Lung (tissue), 12 donors: ENCODE data around the gene EDC3. TPM values are rescaled to one million over a fixed set of nuclear protein-coding genes. Genes with fewer than 3 reads are reported as not detected.

ENCODE experiments used
- ATAC-seq: fragments of 200-7000 bp; cut with Tn5 transposase; one replicate; pipeline ENCODE4 v1.9.1; 2020; ENCODE audit warnings: moderate number of reproducible peaks; ENCODE audit not compliant: insufficient read depth, low FRiP score
- DNase-seq, 3 donors: peaks; one replicate each; pipeline ENCODE4 v3.0.0-alpha.2; 2013 to 2017
- H3K27ac ChIP-seq, 2 donors: one replicate each; pipeline ENCODE4 v1.5.1; 2013; ENCODE audit warnings: mild to moderate bottlenecking in 2 of 2, moderate library complexity in 2 of 2, control low read depth in 1 of 2, inconsistent platforms in 1 of 2, low read depth in 1 of 2, low read length in 1 of 2
- H3K27me3 ChIP-seq, 3 donors: one replicate each; pipeline ENCODE4 v1.5.1; 2013; ENCODE audit warnings: low read length in 2 of 3; ENCODE audit not compliant: control insufficient read depth in 3 of 3, insufficient read depth in 3 of 3
- H3K36me3 ChIP-seq, 4 donors: one replicate each; pipeline ENCODE4 v1.5.1; 2013; ENCODE audit warnings: low read length in 4 of 4, mild to moderate bottlenecking in 1 of 4, moderate library complexity in 1 of 4; ENCODE audit not compliant: control insufficient read depth in 4 of 4, insufficient read depth in 4 of 4
- H3K4me1 ChIP-seq, 5 donors: one replicate each; pipeline ENCODE4 v1.5.1; 2013; ENCODE audit warnings: low read length in 5 of 5, mild to moderate bottlenecking in 2 of 5, moderate library complexity in 1 of 5; ENCODE audit not compliant: control insufficient read depth in 5 of 5, insufficient read depth in 5 of 5
- H3K4me3 ChIP-seq: one replicate; pipeline ENCODE4 v1.5.1; 2013; ENCODE audit warnings: mild to moderate bottlenecking, control low read depth, moderate library complexity
- H3K9ac ChIP-seq, 2 donors: one replicate each; pipeline ENCODE4 v1.5.1; 2013; ENCODE audit warnings: low read length in 2 of 2, control low read depth in 1 of 2; ENCODE audit not compliant: insufficient read depth in 1 of 2
- H3K9me3 ChIP-seq, 4 donors: one replicate each; pipeline ENCODE4 v1.5.1; 2013; ENCODE audit warnings: low read length in 3 of 4, mild to moderate bottlenecking in 1 of 4, moderate library complexity in 1 of 4; ENCODE audit not compliant: control insufficient read depth in 4 of 4, insufficient read depth in 3 of 4
- CTCF ChIP-seq: IDR thresholded peaks from 2 replicates; pipeline ENCODE4 v1.5.1; 2012; ENCODE audit warnings: mild to moderate bottlenecking; ENCODE audit errors: control extremely low read depth, extremely low read depth
- whole genome bisulfite sequencing, 2 donors: extraction: QIAGEN DNeasy Blood & Tissue Kit; methylation state at CpG; one replicate each; pipeline ENCODE4 v1.1.7; 2013; 5-methylcytosine and 5-hydroxymethylcytosine counted together
- polyA plus RNA-seq, 2 donors: library from polyadenylated mRNA; stranded (reverse); fragments of 200-250 nt; gene quantifications; one replicate each; pipeline ENCODE4 v1.2.1, GENCODE V29; 2013
- total RNA-seq, 2 donors: library from RNA; depleted of rRNA in 1 of 2; stranded (reverse); fragments of >200 nt in 1 of 2; gene quantifications; one replicate each; pipeline ENCODE4 v1.2.1, GENCODE V29; 2014 to 2021
- donor health status: control.
- donor health status: control.
- donor health status: Bipolar disorder and iron deficiency.
- donor health status: healthy.
- donor health status: DM: yes; HTN: yes; CAD: no.

The EDC3 gene
- total and polyA plus RNA-seq, 4 donors: 15.3 to 31.9 (median 22.0) TPM

DNA sequence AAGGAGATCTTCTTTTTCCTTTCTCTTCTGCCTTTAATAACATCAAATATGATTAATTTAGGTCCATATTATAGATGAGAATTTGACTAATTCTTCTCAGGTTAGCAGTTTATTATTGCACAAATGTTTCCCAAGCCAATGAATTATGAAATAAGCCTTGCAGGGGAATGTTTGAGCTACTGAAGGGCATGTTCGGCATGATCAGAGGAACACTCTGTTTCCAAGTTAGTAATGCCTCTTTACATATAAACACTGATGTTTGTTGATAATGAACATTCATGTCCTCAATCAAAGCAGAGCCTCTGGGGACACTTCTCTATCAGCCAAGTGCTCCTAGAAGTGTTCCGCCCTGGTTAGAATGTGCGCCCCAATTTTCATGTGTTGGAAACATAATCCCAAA, 39.5 kb upstream of the EDC3 start:
- DNase-seq (no peak), ATAC-seq (no peak)
- Histone ChIP-seq H3K4me3 (no peak overlapping the region), H3K9ac (no peak overlapping the region), H3K36me3 (no peaks in the 10 kb centered on the region), H3K9me3 (no peaks in the 10 kb centered on the region), H3K4me1 (peaks cover 0 to 11% (median 0%) of the 10 kb centered on the region in 5 donors), H3K27ac (no peak overlapping the region), H3K27me3 (peaks cover 0 to 17% (median 5%) of the 10 kb centered on the region in 3 donors)
- TF ChIP-seq CTCF: no peak
- 60 to 76% methylated on average over 3 of the region's 3 CpGs for WGBS, 2 donors

DNA sequence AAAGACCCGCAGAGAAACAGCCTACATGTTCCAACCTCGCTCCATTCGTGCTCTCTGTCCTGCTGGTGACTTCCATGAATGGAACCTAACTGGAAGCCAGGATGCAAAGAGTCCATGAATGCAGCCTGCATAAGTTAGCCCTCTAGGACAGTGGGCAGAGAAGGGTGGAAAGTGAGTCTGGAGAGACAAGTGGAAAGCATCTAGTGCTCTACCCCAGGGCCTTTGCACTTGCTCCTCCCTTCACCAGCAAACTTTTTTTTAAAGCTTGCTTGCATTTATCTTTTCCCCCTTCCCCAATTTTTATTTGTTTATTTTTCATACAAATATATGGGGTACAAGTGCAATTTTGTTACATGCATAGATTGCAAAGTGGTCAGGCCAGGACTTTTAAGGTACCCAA, 37.4 kb upstream of the EDC3 start:
- H3K4me3 ChIP-seq: no peak overlapping the region
- ATAC-seq (no peak), DNase-seq (no peak)
- no peaks in the 10 kb centered on the region for H3K36me3 ChIP-seq
- H3K27me3 ChIP-seq: peaks cover 0 to 17% (median 5%) of the 10 kb centered on the region in 3 donors
- WGBS, 2 donors: 95 to 98% methylated on average over 3 of the region's 3 CpGs
- no peak overlapping the region for H3K27ac ChIP-seq
- H3K4me1 ChIP-seq: peaks cover 0 to 12% (median 0%) of the 10 kb centered on the region in 5 donors
- no peak overlapping the region for H3K9ac ChIP-seq
- H3K9me3 ChIP-seq: no peaks in the 10 kb centered on the region
- TF ChIP-seq CTCF: no peak

GRCh38 chr15:74732846-74733245, 37.0 kb upstream of the EDC3 start:
- Histone ChIP-seq H3K27me3 (peaks cover 0 to 19% (median 8%) of the 10 kb centered on the region in 3 donors), H3K4me3 (no peak overlapping the region), H3K27ac (no peak overlapping the region), H3K4me1 (peaks cover 0 to 12% (median 0%) of the 10 kb centered on the region in 5 donors), H3K36me3 (no peaks in the 10 kb centered on the region), H3K9me3 (no peaks in the 10 kb centered on the region), H3K9ac (no peak overlapping the region)
- ATAC-seq: no peak
- TF ChIP-seq CTCF: no peak
- 88 to 90% methylated on average over 5 of the region's 5 CpGs for WGBS, 2 donors
- no peak for DNase-seq
